ENCODE results near the gene KRT27.
A peak's percentile ranks its signal among the peaks of the same experiment; 100 is the strongest.
"Not testable (repeated sequence)": the region's sequence is repeated elsewhere in the genome, so short reads cannot be mapped to it uniquely, and the experiment has no call there.

Gene KRT27

DNA sequence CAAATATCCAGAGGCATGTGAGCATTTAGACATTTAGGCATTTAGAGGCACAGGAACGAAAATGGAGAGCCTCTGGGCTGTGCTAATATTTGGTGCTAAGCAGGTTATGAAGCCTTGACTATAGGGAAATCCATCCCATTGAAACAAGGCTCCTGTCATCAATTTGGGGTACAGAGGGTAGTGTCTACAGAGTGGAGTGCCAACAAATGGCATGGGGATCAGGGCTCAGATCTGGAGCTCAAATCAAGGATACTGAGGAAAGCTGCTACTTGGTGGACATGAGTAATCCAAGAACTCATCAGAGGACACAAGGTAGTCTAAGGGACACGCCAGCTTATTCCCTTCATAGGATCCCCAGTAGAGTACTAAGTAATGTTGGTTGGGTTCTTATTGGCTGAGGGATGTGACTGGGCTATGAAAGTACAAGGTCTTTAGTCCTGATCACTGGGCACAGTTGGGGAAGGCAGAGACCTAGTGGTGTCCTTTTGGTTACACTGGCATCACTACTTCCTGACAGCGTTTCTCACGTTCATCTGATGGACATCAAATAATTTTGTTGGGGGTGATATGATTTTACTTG lies 34.8 kb upstream of the KRT27 start:
- H3K4me1 Mint-ChIP-seq = peaks cover 20% of the 10 kb centered on the region
- H3K9me3 Mint-ChIP-seq = peaks cover 5% of the 10 kb centered on the region
- H3K27ac Mint-ChIP-seq = no peak overlapping the region

DNA sequence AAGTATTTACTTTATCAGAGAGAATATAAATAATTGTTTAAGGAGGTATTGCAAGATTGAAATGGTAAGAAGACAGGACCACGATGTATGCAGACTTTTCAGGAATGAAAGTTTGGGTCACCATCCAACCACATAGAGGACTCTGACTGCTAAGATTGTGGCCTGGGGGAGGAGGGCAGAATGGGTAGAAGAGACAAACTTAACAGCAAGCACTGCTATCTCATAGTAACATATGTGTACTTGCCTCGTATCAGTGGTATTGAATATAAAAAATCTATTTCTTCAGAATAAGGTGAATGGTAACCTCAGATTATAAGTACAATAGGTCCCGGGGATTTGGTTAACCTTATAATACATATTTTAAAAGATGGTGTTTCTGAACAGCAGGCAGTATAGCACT lies 34.2 kb upstream of the KRT27 start:
- Mint-ChIP-seq H3K4me1 (peaks cover 20% of the 10 kb centered on the region), H3K4me3 (no peak overlapping the region), H3K27me3 (peaks cover 34% of the 10 kb centered on the region), H3K36me3 (peaks cover 22% of the 10 kb centered on the region), H3K9me3 (peaks cover 5% of the 10 kb centered on the region), H3K27ac (no peak overlapping the region)
- ATAC-seq = no peak

More for the DNA sequence above, 34.8 kb upstream of the KRT27 start:
- no peak for ATAC-seq
- Mint-ChIP-seq H3K4me3 (peak overlapping the region; percentile 51), H3K27me3 (peaks cover 28% of the 10 kb centered on the region), H3K36me3 (peaks cover 27% of the 10 kb centered on the region)

DNA sequence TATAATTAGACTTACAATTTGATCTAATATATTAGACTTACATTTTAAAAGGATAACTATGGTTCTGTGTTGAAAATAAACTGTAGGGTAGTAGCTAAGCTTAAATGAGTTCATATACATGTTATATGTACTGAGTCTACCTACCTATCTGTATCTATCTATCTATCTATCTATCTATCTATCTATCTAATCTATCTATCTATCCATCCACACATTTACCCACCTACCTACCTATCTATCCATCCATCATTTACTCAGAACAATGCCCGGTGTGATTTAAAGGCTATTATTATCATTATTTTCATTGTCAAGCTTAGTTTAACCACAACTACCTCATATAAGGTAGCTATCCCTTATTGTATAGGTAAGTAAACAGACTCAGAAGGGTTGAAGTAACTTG lies 33.0 kb upstream of the KRT27 start:
- peaks cover 22% of the 10 kb centered on the region for H3K36me3 Mint-ChIP-seq

DNA sequence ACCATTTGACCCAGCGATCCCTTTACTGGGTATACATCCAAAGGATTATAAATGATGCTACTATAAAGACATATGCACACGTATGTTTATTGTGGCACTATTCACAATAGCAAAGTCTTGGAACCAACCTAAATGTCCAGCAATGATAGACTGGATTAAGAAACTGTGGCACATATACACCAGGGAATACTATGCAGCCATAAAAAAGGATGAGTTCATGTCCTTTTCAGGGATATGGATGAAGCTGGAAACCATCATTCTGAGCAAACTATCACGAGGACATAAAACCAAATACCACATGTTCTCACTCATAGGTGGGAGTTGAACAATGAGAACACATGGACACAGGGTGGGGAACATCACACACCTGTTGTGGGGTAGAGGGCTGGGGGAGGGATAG lies 32.3 kb upstream of the KRT27 start:
- Mint-ChIP-seq H3K27me3 (peaks cover 53% of the 10 kb centered on the region), H3K36me3 (peaks cover 22% of the 10 kb centered on the region)
- H3K4me3 Mint-ChIP-seq, H3K4me1 Mint-ChIP-seq, H3K27ac Mint-ChIP-seq, ATAC-seq, H3K9me3 Mint-ChIP-seq: not testable (repeated sequence)

More for the DNA sequence above, 33.0 kb upstream of the KRT27 start:
- H3K4me1 Mint-ChIP-seq = peaks cover 17% of the 10 kb centered on the region
- H3K9me3 Mint-ChIP-seq = peaks cover 5% of the 10 kb centered on the region
- no peak for ATAC-seq
- peaks cover 46% of the 10 kb centered on the region for H3K27me3 Mint-ChIP-seq
- H3K4me3 Mint-ChIP-seq = no peak overlapping the region
- no peak overlapping the region for H3K27ac Mint-ChIP-seq

DNA sequence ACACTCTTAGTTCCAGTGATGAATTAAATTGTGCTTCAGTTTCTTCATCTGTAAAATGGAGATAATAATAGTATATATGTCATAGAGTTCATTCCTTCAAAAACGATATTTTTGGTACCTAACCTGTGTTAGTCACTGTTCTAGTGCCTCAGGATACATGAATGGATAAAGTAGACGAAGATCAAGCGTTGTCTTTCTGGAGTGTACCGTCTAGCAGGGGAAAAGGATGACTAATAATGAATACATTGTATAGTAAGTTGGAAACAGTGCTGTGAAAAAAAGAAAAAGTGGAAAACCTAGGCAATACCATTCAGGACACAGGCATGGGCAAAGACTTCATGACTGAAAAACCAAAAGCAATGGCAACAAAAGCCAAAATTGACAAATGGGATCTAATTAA lies 31.5 kb upstream of the KRT27 start:
- peaks cover 5% of the 10 kb centered on the region for H3K9me3 Mint-ChIP-seq
- H3K36me3 Mint-ChIP-seq = peaks cover 22% of the 10 kb centered on the region
- H3K27me3 Mint-ChIP-seq = peaks cover 55% of the 10 kb centered on the region
- no peak overlapping the region for H3K4me3 Mint-ChIP-seq
- peaks cover 6% of the 10 kb centered on the region for H3K4me1 Mint-ChIP-seq
- H3K27ac Mint-ChIP-seq = no peak overlapping the region
- no peak for ATAC-seq

DNA sequence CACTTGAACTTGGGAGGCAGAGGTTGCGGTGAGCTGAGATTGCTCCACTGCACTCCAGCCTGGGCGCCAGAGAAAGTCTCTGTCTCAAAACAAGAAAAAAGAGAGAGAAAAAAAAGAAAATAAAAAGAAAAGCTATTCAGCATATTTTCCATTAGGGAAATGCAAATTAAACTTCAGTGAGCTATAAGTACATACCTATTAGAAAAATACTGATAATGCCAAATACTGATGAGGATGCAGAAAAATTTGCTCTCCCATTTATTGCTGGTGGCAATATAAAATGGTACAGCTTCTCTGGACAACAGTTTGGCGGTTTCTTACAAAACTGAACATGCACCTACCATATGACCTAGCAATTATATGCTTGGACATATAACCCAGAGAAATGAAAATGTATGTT lies 30.3 kb upstream of the KRT27 start:
- ATAC-seq = no peak
- H3K36me3 Mint-ChIP-seq = peaks cover 20% of the 10 kb centered on the region
- no peak overlapping the region for H3K4me3 Mint-ChIP-seq
- peaks cover 67% of the 10 kb centered on the region for H3K27me3 Mint-ChIP-seq
- peaks cover 6% of the 10 kb centered on the region for H3K4me1 Mint-ChIP-seq
- H3K9me3 Mint-ChIP-seq = peaks cover 5% of the 10 kb centered on the region
- no peak overlapping the region for H3K27ac Mint-ChIP-seq

DNA sequence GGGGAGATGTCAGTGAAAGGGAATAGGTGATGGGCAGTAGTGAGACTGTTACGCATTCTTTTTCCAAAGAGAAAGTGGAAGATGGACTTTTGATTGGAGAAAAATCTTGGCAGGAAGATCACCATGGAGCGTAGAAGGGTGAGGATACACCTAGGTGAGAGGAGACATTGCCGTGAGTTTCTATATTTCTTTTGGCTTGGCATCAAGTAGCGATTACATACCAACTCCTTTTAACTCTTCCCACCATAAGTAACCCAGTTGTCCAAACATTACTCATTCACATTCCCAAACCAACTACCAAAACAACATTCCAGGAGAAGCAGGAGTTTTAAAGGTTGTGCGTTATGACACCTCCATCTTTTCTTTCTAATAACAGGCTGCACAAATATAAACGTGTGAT lies 28.1 kb upstream of the KRT27 start:
- Mint-ChIP-seq H3K36me3 (peaks cover 6% of the 10 kb centered on the region), H3K4me1 (no peaks in the 10 kb centered on the region), H3K9me3 (peaks cover 3% of the 10 kb centered on the region), H3K4me3 (no peak overlapping the region), H3K27me3 (peaks cover 83% of the 10 kb centered on the region), H3K27ac (no peak overlapping the region)
- ATAC-seq = no peak

DNA sequence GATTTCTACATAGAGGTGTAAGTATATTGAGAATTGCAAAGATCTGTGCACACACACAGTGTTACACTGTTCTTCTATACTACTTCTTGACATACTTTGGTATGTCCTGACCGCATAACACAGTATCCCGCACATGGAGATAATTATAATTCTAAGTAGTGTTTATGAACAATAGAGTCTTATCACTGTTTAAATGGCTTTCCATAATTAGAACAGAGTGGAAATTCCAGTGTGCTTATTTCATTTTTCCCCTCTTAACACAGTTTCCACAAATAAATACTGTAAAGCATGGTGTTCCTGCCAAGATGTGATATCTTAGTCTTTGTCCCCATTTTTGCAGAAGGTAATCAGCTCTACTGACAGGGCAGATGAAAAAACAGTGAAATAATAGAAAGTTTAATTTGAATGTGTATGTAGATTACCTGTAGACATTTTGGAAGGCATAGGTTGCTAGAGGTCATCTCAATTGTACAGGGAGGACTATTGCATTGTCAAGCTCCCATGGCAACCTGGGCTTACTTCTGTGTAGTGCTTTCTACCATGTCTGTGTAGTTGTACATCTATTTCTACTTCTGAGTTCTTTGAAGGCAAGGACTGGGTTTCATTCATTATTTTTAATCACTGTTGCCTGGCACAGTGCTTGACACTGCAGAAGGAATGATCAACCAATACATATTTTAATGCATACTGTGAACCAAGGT lies 27.5 kb upstream of the KRT27 start:
- Mint-ChIP-seq H3K4me3 (no peak overlapping the region), H3K36me3 (peaks cover 6% of the 10 kb centered on the region), H3K4me1 (no peaks in the 10 kb centered on the region), H3K9me3 (peaks cover 6% of the 10 kb centered on the region), H3K27me3 (peaks cover 87% of the 10 kb centered on the region), H3K27ac (no peak overlapping the region)
- ATAC-seq = no peak

DNA sequence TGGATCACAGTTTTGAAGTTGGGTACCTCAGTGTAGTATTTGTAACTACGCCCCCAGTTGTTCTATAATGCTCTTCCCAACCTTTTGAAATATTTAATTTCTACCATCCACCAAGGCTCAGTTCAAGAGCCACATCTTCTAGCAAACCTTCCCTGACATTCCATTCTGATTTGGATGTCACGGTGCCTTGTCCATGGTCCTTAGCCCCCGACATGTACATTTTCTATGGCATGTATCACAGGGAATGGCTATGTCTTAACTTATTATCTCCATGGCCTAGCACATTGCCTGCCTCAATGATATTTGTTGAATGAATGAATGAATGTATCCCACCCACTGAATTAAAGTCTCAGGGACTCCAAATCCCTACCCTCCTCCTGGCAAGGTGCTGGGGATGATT lies 23.8 kb upstream of the KRT27 start:
- no peak overlapping the region for H3K27ac Mint-ChIP-seq
- ATAC-seq = no peak
- H3K27me3 Mint-ChIP-seq = peaks cover 57% of the 10 kb centered on the region
- H3K9me3 Mint-ChIP-seq = peaks cover 3% of the 10 kb centered on the region
- H3K36me3 Mint-ChIP-seq = no peaks in the 10 kb centered on the region
- no peaks in the 10 kb centered on the region for H3K4me1 Mint-ChIP-seq
- no peak overlapping the region for H3K4me3 Mint-ChIP-seq

DNA sequence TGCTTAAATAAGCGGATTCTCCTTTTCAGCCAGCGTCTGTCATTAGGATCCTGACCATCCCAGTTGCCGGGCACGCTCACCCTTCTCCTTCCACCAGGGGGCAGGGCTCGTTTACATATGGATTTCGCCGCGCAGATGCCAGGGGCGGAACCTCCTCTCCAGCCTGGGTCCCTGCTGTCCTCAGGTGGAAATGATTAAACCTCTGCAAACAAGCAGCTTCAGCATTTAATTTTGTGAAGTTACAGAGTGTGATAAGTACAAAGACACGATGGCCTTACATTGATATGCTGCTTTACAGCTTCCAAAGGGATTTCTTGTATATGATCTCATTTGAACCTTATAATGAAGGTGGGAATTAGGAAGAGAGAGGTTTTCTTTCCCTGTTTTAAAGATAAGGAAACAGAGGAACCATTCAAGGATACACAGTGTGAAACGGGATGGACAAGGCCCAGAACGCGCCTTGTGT lies 21.3 kb upstream of the KRT27 start:
- H3K27me3 Mint-ChIP-seq = peaks cover 38% of the 10 kb centered on the region
- H3K36me3 Mint-ChIP-seq = no peaks in the 10 kb centered on the region
- H3K4me3 Mint-ChIP-seq = no peak overlapping the region
- H3K4me1 Mint-ChIP-seq = no peaks in the 10 kb centered on the region
- H3K27ac Mint-ChIP-seq = no peak overlapping the region
- peaks cover 3% of the 10 kb centered on the region for H3K9me3 Mint-ChIP-seq
- peak; percentile 86 for ATAC-seq

DNA sequence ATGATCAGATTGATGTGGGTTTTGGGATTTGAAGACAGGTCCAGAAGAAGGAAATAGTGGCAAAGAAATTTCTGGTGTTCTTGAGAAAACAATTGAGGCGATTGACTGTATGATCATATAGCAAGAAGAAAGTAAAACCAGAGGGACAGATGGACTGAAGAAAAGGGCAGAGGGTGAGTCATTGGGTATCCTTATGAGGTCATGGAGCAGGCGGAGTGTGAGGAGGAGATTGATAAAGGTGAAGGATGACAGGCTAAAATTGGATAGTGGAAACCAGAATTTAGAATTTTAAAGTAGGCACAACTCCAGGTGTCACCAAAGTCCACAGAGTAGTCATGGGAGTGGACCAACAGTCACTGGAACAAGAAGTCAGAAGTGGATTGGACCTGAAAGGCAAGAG lies 18.8 kb upstream of the KRT27 start:
- no peaks in the 10 kb centered on the region for H3K4me1 Mint-ChIP-seq
- H3K4me3 Mint-ChIP-seq = no peak overlapping the region
- no peak for ATAC-seq
- peaks cover 3% of the 10 kb centered on the region for H3K9me3 Mint-ChIP-seq
- peaks cover 27% of the 10 kb centered on the region for H3K27me3 Mint-ChIP-seq
- H3K36me3 Mint-ChIP-seq = no peaks in the 10 kb centered on the region
- H3K27ac Mint-ChIP-seq = no peak overlapping the region

DNA sequence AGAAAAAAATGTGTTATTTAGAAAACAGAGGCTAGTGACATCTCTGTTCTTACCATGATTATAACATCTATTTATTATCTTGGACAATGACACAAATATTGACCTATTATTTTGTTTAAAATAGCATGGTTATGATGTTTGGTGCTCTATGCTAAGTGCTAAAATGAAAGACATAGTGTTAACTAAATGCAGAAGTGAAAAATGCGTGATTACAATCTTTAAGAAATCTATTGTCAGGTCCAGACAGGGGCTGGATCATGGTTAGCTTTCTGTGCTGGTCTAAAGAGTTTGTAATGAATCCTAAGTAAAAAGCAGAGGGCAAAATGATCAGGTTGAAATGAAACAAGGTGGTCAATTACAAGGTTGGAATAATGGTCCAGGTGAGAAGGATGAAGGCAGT lies 18.0 kb upstream of the KRT27 start:
- no peak for ATAC-seq
- H3K4me1 Mint-ChIP-seq = no peaks in the 10 kb centered on the region
- H3K36me3 Mint-ChIP-seq = no peaks in the 10 kb centered on the region
- H3K27me3 Mint-ChIP-seq = peaks cover 27% of the 10 kb centered on the region
- peaks cover 3% of the 10 kb centered on the region for H3K9me3 Mint-ChIP-seq
- no peak overlapping the region for H3K4me3 Mint-ChIP-seq
- no peak overlapping the region for H3K27ac Mint-ChIP-seq

DNA sequence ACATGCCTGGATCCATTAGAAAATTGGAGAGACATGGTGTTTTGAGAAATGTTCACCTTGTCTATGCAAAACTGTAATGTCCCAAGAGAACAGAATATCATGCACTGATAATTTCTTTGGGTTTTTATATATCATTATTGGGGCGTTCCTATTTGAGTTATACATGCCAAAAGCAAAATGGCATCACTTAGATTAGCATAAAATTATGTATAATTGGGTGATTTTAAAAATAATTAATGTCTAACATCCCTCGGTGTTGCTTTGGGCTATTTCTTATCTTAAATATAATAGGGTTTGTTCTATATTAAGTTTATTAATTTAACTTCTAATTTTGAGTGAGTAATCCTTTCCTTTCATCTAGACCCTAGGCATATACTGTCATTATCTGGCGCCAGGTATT lies 17.5 kb upstream of the KRT27 start, which contains the start of gene KRT28:
KRT28 (minus strand) TSS at position 101 of the 400 bp plus-strand sequence; CDS start at position 35, 66 bp downstream.
- Mint-ChIP-seq H3K4me3 (no peak within 1 kb of the TSS), H3K36me3 (no peaks in the 10 kb centered on the region), H3K27me3 (peaks cover 27% of the 10 kb centered on the region), H3K4me1 (no peaks in the 10 kb centered on the region), H3K9me3 (no peaks in the 10 kb centered on the region), H3K27ac (no peak within 1 kb of the TSS)
- ATAC-seq = no peak

DNA sequence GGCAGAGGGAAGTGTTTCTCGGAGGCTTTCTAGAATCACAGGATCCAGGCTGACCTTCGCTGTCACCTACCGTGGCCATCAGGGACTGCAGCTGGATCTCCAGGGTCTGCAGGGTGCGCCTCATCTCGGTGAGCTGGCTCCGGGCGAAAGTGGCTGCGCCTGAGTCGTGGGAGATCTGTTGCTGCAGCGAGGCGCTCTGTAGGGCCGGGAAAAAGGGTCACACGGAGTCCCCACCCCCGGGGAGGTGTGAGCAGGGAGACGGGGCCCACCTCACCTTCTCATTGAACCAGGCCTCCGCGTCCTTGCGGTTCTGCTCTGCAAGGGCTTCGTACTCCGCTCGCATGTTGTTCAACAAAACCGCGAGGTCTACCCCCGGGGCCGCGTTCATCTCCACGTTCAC lies 14.5 kb upstream of the KRT27 start:
- Mint-ChIP-seq H3K36me3 (no peaks in the 10 kb centered on the region), H3K9me3 (no peaks in the 10 kb centered on the region), H3K27ac (no peak overlapping the region), H3K4me1 (no peaks in the 10 kb centered on the region), H3K27me3 (peaks cover 39% of the 10 kb centered on the region), H3K4me3 (no peak overlapping the region)
- ATAC-seq = no peak

DNA sequence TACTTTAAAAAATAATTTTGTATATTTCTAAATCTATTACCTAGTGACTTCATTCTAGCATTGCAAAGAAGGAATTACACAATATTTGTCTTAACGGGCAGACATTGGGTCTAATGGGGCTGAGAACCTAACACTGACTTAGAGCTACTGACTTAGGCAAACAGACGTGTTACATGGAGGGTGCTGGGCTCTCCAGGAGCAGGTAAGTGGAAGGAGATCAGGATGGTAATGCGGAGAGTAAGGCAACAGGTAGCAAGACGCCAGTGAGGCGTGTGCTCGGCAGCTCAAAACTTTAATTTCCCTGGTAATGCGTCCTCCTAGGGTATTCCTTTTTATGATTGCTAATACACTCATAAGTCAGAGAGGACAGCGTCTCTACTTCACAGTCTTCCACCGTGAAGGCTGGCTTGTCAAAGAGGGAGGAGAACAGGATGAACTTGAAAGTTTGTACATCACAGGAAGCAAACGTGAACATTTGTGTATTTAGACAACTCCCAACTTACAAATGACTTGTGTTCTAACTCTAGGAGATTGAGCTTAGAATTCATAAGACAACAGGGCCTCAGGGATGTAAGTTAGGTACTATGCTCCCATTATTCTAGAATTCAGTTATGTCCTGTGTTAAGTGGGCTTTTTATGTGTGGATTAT lies 12.8 kb upstream of the KRT27 start:
- no peaks in the 10 kb centered on the region for H3K4me1 Mint-ChIP-seq
- peaks cover 39% of the 10 kb centered on the region for H3K27me3 Mint-ChIP-seq
- no peak overlapping the region for H3K27ac Mint-ChIP-seq
- no peaks in the 10 kb centered on the region for H3K36me3 Mint-ChIP-seq
- no peak overlapping the region for H3K4me3 Mint-ChIP-seq
- ATAC-seq = no peak
- H3K9me3 Mint-ChIP-seq = no peaks in the 10 kb centered on the region

DNA sequence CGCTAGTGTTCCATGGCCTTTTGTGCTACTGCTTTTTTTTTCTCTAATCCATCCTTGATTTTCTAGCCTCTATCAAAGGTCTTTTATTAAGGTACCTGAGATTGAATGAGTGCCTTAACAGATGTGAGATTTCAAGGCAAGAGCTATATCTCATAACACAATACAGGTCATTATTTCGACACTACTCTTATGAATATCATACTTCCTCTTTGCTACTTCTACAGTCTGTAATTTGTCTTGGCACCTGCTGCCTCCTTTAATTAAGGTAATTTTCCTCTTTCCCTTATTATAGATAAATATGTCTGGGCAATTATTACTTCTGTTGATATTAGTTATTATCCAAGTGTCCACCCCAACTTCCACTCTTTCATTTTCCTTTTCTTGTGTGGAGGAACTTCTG lies 12.1 kb upstream of the KRT27 start:
- Mint-ChIP-seq H3K4me3 (no peak overlapping the region), H3K27ac (no peak overlapping the region), H3K27me3 (peaks cover 39% of the 10 kb centered on the region), H3K4me1 (no peaks in the 10 kb centered on the region), H3K36me3 (no peaks in the 10 kb centered on the region), H3K9me3 (no peaks in the 10 kb centered on the region)
- no peak for ATAC-seq

Measured in stimulated activated memory B cell treated with anti-CD40 and anti-IgM and Interleukin-4, amounts not matched to agents 10 μg/mL and 1 μg/mL and 100 μg/mL, for 72 hours (primary cell).